CD4-positive, alpha-beta T cell treated with Interleukin-4 for 4 hours (primary cell): ENCODE data around the gene KIAA1671.

Experiments
- DNase-seq: peaks from one replicate; pipeline ENCODE4 v3.0.0-alpha.2; 2020

Gene KIAA1671

DNA sequence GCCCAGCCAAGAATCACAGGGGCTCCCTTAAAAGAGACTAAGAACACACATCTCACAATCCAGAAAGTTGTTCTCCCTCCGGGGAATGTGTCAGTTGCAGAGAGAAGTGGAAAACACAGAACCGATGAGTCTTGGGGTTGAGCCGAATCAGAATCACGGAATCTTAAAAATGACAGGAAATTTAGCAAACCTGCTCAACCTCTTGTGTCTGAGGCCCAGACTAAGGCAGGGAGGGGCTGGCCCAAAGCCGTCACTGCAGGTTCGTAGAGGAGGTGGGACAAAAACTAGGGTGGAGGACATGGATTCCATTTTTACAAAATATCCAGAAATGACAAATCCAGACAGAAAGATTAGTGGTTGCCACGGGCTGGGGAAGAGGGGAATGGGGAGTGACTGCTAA, 63.8 kb downstream of the KIAA1671 start:
- no peak for DNase-seq

- no peak for DNase-seq
Measured at GRCh38 chr22:25018009-25018408, 65.5 kb downstream of the KIAA1671 start.

- DNase-seq = no peak
Measured at GRCh38 chr22:25019427-25020184, 67.1 kb downstream of the KIAA1671 start.

GRCh38 chr22:25021409-25021808, 68.9 kb downstream of the KIAA1671 start:
- DNase-seq = no peak

DNA sequence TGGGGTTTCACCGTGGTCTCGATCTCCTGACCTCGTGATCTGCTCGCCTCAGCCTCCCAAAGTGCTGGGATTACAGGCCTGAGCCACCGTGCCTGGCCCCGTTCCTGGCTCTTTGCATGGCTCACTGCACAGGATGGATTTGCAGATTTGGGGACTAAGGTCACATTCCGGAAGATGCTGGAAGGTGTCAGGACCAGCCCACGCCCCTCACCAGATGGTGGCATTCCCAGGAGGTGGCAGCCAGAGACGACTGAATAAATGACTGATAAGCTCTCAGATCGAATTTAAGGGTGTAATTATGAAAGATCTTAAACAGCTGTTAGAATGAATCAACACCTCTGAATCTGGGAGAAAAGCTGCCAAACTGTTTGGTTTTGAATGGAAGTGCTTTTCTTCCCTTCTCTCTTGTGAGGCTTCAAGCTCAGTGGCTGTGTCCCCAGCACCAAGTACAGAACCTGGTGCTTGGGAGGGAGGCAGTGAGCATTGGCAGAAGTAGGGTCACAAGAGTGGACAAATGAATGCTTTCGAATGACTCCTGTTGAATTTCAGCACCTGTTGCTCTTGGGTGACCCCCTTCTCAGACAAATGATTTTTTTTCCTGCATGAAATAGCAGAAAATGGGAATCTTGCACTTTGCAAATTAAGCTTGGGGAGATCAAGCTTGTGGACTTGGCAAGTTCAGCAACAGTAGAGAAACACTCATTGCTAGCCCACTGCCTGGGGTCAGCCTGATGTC, 69.6 kb downstream of the KIAA1671 start:
- DNase-seq = no peak

- no peak for DNase-seq
Measured at GRCh38 chr22:25023879-25024278, 71.4 kb downstream of the KIAA1671 start.

GRCh38 chr22:25024895-25025294, 72.4 kb downstream of the KIAA1671 start:
- DNase-seq = no peak

DNA sequence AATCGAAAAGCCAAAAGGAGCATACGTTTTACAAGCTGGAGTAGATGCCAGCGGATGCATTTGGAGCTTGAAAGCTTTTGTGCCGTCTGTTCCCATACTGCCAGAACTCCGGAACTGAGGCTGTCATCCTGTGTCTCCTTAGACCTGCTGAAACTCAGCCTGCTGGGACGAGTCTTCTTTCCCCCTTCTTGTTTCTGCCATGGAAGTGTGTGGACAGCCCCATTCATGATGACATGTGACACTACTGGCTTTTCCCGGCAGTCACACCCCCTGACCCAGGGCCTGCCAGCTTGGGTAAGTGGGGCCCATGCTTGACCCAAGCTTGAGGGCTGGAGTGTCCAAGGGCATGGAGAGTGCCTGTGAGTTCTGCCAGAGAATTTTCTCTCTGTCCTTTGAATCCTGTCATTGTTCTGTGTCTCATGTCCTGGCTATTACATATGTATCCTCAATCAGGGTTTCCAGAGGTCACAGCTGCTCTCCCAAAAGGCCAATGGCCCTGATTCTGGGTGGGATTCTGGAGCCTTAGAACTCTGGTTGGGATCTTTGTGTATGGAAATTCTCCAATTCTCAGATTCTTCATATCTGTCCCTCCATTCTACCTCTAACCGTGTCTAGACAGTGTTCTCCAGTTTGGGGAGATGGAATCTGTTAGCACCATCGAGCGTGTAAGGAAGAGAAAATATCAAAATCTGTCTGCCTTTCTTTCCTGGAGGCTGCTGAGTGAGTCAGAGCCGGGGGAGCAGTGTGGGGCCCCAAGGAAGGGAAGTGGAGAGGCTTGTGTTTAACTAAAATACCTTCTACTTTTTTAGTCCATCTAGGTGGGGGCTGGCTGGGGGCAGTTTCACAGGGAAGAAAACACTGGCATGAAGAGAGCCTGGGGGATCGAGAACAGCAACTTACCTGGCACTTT, 73.2 kb downstream of the KIAA1671 start:
- no peak for DNase-seq

- no peak for DNase-seq
Measured at GRCh38 chr22:25027043-25027906, 74.8 kb downstream of the KIAA1671 start.

GRCh38 chr22:25027959-25028840, 75.7 kb downstream of the KIAA1671 start:
- no peak for DNase-seq

- DNase-seq = no peak
Measured at GRCh38 chr22:25028841-25029141, 76.3 kb downstream of the KIAA1671 start.

DNA sequence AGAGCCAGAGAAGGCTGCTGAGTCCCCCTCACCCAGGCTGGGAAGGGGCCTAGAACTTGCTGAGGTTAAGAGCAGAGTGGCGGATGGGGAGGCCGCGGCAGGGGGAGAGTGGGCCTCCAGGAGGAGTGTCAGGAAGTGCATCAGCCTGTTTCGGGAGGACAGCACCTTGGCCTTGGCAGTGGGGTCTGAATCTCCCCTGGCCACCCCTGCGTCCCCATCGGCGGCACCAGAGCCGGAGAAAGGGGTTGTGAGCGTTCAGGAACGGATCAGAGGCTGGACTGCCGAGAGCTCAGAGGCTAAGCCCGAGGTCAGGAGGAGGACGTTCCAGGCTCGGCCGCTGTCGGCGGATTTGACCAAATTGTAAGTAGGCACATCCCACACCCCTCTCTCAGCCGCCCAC, 76.7 kb downstream of the KIAA1671 start:
- DNase-seq = no peak

DNA sequence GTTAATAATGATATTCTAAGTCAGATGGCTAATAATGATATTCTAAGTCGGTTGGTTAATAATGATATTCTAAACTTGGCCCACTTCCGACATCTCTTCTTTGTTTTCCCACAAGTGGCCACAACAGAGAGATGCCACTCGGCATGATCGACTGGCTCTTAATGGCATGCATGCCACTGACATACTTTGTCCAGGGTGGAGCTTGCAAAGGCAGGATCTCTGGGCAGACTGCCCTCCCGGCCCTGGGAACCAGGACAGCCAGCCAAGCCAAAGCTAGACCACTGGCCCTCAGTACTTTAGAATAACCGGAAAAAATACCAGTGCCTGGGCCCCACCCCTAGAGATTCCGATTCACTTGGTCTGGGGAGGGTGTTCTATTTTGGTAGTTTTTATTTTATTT, 78.1 kb downstream of the KIAA1671 start:
- DNase-seq = no peak

GRCh38 chr22:25032066-25032465, 79.5 kb downstream of the KIAA1671 start:
- DNase-seq = no peak

DNA sequence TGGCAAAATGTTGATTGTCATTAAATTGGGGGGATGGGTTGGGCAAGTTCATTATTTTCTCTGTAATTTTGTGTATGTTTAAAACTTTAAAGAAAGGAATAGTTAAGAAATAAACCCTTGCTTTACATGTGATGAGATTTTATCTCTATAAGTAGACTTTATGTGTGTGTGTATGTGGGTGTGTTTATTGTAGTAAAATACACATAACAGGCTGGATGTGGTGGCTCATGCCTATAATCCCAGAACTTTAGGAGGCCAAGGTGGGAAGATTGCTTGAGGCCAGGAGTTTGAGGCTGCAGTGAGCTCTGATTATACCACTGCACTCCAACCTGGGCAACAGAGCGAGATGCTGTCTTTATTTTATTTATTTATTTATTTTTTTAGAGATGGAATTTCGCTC, 83.2 kb downstream of the KIAA1671 start:
- no peak for DNase-seq

GRCh38 chr22:25038239-25038638, 85.7 kb downstream of the KIAA1671 start:
- DNase-seq = no peak

DNA sequence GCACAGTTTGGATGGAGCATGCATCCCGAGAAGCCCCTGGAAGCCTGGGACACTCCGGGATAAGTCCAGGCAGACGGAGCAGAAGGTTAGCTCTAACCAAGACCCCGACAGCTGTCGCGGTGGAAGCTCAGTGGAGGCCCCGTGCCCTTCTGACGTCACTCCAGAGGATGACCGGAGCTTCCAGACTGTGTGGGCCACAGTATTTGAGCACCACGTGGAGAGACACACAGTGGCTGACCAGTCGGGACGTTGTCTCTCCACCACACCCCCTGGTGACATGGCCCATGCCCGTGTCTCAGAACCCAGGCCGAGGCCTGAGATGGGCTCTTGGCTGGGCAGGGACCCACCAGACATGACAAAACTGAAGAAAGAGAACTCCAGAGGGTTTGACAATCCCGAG, 86.3 kb downstream of the KIAA1671 start:
- DNase-seq = no peak

- DNase-seq = no peak
Measured at GRCh38 chr22:25039255-25039654, 86.7 kb downstream of the KIAA1671 start.

- no peak for DNase-seq
Measured at GRCh38 chr22:25039754-25040153, 87.2 kb downstream of the KIAA1671 start.

- no peak for DNase-seq
Measured at GRCh38 chr22:25045159-25045558, 92.6 kb downstream of the KIAA1671 start.

GRCh38 chr22:25048071-25048470, 95.6 kb downstream of the KIAA1671 start:
- DNase-seq = no peak
